Tibial artery (tissue), 4 donors: ENCODE measurements around the gene SYNDIG1L.
A peak's percentile ranks its signal among the peaks of the same experiment; 100 is the strongest.

Experiments used
- DNase-seq, 2 donors: peaks; one replicate each; pipeline ENCODE4 v3.0.0-alpha.2; 2019
- H3K27ac ChIP-seq, 2 donors: fragments of 200-600 bp; sonication (generic) in 1 of 2; 1 replicate in 1 of 2; 2 replicates in 1 of 2; pipeline ENCODE4 v1.5.1; 2018 to 2019; ENCODE audit warnings: mild to moderate bottlenecking in 1 of 2
- H3K27me3 ChIP-seq, 2 donors: fragments of 200-600 bp; sonication (generic) in 1 of 2; one replicate each; pipeline versions ENCODE4 v1.5.1 to v1.6.0; 2016 to 2019
- H3K36me3 ChIP-seq, 3 donors: fragments of 200-600 bp; sonication (generic) in 2 of 3; one replicate each; pipeline ENCODE4 v1.5.1; 2016 to 2019; ENCODE audit warnings: mild to moderate bottlenecking in 2 of 3
- H3K4me1 ChIP-seq, 4 donors: fragments of 200-600 bp; sonication (generic) in 2 of 4; 1 replicate in 3 of 4; 2 replicates in 1 of 4; pipeline ENCODE4 v1.5.1; 2016 to 2019
- H3K4me3 ChIP-seq, 2 donors: fragments of 200-600 bp; sonication (generic) in 1 of 2; 1 replicate in 1 of 2; 2 replicates in 1 of 2; pipeline ENCODE4 v1.5.1; 2018 to 2019; ENCODE audit warnings: mild to moderate bottlenecking in 2 of 2
- H3K9me3 ChIP-seq, 3 donors: fragments of 200-600 bp; sonication (generic) in 1 of 3; one replicate each; pipeline ENCODE4 v1.5.1; 2016 to 2019
- intact Hi-C: fragments of 100-400 bp; cut with DNase I; formaldehyde crosslinking; loops from one replicate; pipeline ENCODE4 v1.15.0; 2023; ENCODE audit warnings: low total_unique reads
- TF ChIP-seq, protein P1 (sequence below), 2 experiments: fragments of 200-600 bp in 1 of 2; fragments of 450-650 bp in 1 of 2; IDR thresholded peaks; one replicate each; pipeline ENCODE4 v1.5.1; 2017 to 2019; ENCODE audit warnings: antibody characterized with exemption in 2 of 2, mild to moderate bottlenecking in 1 of 2, moderate library complexity in 1 of 2

Gene SYNDIG1L

DNA sequence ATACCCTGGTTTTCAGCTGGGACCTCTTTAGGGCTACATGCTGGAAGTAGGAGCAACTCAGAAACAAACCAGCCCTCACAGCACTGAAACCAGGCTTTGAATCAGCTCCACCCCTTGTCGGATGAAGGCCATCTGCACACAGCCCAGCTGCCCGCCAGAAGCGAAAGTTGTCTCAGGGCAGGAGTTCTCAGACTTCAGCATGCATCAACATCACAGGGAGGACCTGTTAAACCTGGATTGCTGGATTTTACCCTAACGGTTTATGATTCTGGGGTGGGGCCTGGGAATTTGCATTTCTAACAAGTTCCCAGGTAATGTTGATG, 10.9 kb downstream of the SYNDIG1L start:
- DNase-seq, result no peak
- H3K27me3 ChIP-seq, result peaks cover 0 to 56% of the 10 kb centered on the region in 2 donors
- TF ChIP-seq, protein P1, sequence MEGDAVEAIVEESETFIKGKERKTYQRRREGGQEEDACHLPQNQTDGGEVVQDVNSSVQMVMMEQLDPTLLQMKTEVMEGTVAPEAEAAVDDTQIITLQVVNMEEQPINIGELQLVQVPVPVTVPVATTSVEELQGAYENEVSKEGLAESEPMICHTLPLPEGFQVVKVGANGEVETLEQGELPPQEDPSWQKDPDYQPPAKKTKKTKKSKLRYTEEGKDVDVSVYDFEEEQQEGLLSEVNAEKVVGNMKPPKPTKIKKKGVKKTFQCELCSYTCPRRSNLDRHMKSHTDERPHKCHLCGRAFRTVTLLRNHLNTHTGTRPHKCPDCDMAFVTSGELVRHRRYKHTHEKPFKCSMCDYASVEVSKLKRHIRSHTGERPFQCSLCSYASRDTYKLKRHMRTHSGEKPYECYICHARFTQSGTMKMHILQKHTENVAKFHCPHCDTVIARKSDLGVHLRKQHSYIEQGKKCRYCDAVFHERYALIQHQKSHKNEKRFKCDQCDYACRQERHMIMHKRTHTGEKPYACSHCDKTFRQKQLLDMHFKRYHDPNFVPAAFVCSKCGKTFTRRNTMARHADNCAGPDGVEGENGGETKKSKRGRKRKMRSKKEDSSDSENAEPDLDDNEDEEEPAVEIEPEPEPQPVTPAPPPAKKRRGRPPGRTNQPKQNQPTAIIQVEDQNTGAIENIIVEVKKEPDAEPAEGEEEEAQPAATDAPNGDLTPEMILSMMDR (IDR thresholded peaks at IDR 0.05), result no peak
- no peak overlapping the region for H3K4me3 ChIP-seq
- no peaks in the 10 kb centered on the region for H3K9me3 ChIP-seq
- intact Hi-C loops, result no loop called here
- H3K4me1 ChIP-seq, result no peaks in the 10 kb centered on the region
- no peaks in the 10 kb centered on the region for H3K36me3 ChIP-seq
- no peak overlapping the region for H3K27ac ChIP-seq

DNA sequence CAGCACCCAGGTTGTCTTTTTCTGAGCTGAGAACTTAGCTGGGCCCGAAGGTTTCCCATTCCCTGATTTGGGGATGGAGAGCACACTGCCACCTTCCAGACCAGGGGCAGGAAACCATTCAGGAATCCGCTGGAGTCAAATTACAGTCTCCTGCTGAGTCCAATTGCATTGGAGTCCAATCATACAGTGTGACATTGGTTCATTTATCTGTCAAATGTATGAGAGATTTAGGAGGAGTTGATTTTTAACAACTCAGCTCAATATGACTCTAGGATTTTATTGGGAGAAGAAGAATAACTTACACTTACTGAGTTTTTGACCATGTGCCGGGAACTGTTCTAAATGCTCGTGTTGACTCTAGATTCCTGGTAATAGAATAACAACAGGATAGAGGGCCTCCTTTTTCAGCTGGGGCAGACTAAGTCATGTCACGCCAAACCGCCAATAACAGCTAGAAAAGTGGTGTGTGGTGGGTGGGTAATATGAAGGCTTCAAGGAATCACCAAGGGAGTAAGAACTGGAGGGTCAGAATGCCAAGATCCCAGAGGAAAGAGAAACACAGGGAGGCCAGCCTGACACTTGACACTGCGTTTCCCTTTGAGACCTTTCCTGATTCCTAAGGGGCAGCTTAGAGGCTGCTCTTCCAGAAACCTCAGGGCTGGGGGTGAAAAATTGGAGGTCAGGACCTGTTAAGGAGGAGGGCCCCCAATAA, 11.5 kb downstream of the SYNDIG1L start:
- TF ChIP-seq, protein P1 (IDR thresholded peaks at IDR 0.05), result no peak
- H3K4me3 ChIP-seq, result no peak overlapping the region
- H3K27me3 ChIP-seq, result peaks cover 0 to 62% of the 10 kb centered on the region in 2 donors
- no peaks in the 10 kb centered on the region for H3K9me3 ChIP-seq
- no peaks in the 10 kb centered on the region for H3K4me1 ChIP-seq
- intact Hi-C loops, result no loop called here
- no peak overlapping the region for H3K27ac ChIP-seq
- DNase-seq, result no peak
- H3K36me3 ChIP-seq, result no peaks in the 10 kb centered on the region

DNA sequence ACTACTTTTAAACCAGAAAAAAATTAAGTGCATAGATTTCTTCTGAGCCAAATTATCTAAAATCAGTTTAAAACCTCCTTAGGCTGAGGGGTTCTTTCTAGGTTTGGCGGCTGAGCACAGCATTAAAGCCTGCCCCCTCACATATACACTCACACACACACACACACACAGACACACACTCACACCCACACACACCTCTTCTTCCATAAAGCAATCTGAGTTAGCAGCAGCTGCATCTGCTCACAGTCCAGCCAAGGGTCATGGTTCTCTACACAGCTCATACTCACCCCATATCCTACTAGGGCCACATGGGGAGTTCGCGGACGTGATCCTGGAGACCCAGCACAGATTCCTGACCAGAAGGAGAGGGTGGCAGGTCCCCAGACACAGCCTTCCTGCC, 12.4 kb downstream of the SYNDIG1L start:
- H3K4me3 ChIP-seq, result no peak overlapping the region
- H3K27ac ChIP-seq, result no peak overlapping the region
- no peaks in the 10 kb centered on the region for H3K36me3 ChIP-seq
- intact Hi-C loops, result no loop called here
- peaks cover 0 to 59% of the 10 kb centered on the region in 2 donors for H3K27me3 ChIP-seq
- no peaks in the 10 kb centered on the region for H3K4me1 ChIP-seq
- DNase-seq, result no peak
- H3K9me3 ChIP-seq, result no peaks in the 10 kb centered on the region
- TF ChIP-seq, protein P1 (IDR thresholded peaks at IDR 0.05), result no peak

DNA sequence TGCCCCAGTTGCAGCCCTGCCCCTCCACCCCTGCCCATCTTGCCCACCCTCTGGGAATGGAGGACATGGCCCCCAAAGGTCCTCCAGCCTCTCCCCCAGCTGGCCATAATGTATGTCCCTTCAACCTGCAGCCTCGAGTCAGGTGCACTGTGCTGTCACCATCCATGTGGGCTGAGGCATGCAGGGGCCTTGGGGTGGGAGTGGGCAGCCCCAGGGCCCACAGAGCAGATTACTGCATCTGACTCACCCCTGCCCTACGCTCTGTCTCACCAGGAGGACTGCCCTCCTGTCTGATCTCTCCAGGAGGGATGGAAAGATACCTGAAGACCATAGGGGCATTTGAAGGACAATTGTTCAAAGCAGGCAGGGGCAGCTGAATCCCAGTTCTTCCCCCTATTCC, 13.3 kb downstream of the SYNDIG1L start:
- no peak for DNase-seq
- no peaks in the 10 kb centered on the region for H3K4me1 ChIP-seq
- TF ChIP-seq, protein P1 (IDR thresholded peaks at IDR 0.05), result no peak
- no peak overlapping the region for H3K4me3 ChIP-seq
- H3K27me3 ChIP-seq, result peaks cover 0 to 56% of the 10 kb centered on the region in 2 donors
- H3K36me3 ChIP-seq, result no peaks in the 10 kb centered on the region
- no peak overlapping the region for H3K27ac ChIP-seq
- intact Hi-C loops, result no loop called here
- no peaks in the 10 kb centered on the region for H3K9me3 ChIP-seq

DNA sequence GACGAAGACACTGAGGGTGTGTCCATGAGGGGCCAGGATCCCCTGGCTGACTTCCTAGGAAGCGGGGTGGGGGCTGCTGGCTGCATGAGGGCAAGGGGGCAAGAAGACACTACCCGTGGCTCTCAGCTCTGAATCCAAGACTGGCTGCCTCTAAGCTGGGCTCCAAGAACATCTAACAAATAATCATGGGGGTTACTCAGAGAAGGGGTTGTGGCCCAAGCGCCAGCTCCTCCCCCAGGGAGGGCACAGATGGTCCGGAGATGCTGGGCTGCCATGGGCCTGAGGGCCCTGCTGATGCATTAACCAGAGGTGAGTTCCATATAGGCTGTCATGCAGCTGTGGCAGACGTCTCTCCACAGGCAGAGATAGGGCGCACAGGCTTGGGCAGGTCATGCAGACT, 14.3 kb downstream of the SYNDIG1L start:
- Histone ChIP-seq H3K27ac (no peak overlapping the region), H3K36me3 (no peaks in the 10 kb centered on the region), H3K4me1 (no peaks in the 10 kb centered on the region), H3K4me3 (no peak overlapping the region), H3K27me3 (peaks cover 0 to 56% of the 10 kb centered on the region in 2 donors), H3K9me3 (no peaks in the 10 kb centered on the region)
- TF ChIP-seq, protein P1 (IDR thresholded peaks at IDR 0.05), result no peak
- intact Hi-C loops, result no loop called here
- DNase-seq, result peak in 1 of 2 donors; percentile 53

DNA sequence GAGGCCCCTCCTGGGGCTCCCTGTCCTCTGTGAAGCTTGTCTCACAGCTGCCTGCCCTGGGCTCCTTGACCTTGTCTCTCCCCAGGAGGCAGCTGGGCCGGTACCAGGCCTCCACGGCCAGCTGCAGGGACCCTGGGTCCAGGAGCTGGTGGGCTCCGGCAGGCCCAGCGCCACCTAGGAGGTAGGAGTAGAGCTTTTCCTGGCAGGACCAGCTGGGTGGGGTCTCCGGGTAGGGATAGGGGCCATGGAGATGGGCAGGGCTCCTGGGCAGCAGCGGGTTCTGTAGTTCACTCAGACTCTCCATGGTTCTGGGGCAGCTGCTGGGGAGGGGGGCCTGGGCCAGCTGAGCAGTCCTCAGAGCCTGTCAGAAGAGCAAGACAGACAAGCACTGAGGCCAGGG, 16.6 kb downstream of the SYNDIG1L start:
- TF ChIP-seq, protein P1 (IDR thresholded peaks at IDR 0.05), result no peak

More for the DNA sequence above, 16.6 kb downstream of the SYNDIG1L start:
- Histone ChIP-seq H3K4me1 (no peaks in the 10 kb centered on the region), H3K27me3 (peaks cover 0 to 63% of the 10 kb centered on the region in 2 donors), H3K27ac (no peak overlapping the region), H3K4me3 (no peak overlapping the region), H3K9me3 (no peaks in the 10 kb centered on the region), H3K36me3 (no peaks in the 10 kb centered on the region)
- intact Hi-C loops, result no loop called here
- DNase-seq, result peak in 1 of 2 donors; percentile 47
